ENCODE results near the gene ATF4. TPM values are rescaled to one million over a fixed set of nuclear protein-coding genes. Genes with fewer than 3 reads are reported as not detected.

Gene ATF4
- total and polyA plus RNA-seq, 4 donors: 179 to 882 (median 410) TPM

GRCh38 chr22:39559456-39560105, 39.2 kb downstream of the ATF4 start:
- DNase-seq: no peak
- WGBS, 2 donors: 35 to 45% methylated on average over 11 of the region's 11 CpGs
- H3K27ac ChIP-seq (ENCODE audit: low read depth in 1 of 2, low read length in 1 of 2): no peak overlapping the region
- peaks cover 0 to 14% (median 7%) of the 10 kb centered on the region in 5 donors for H3K4me1 ChIP-seq (ENCODE audit: control insufficient read depth in 5 of 5, insufficient read depth in 5 of 5, low read length in 5 of 5)
- ATAC-seq (ENCODE audit: insufficient read depth, low FRiP score): no peak
- TF ChIP-seq CTCF (IDR thresholded peaks at IDR 0.05; ENCODE audit: control extremely low read depth, extremely low read depth): no peak
- no peaks in the 10 kb centered on the region for H3K36me3 ChIP-seq (ENCODE audit: control insufficient read depth in 4 of 4, insufficient read depth in 4 of 4, low read length in 4 of 4)
- H3K9ac ChIP-seq (ENCODE audit: insufficient read depth in 1 of 2, low read length in 2 of 2): no peak overlapping the region
- peaks cover 0 to 68% (median 27%) of the 10 kb centered on the region in 3 donors for H3K27me3 ChIP-seq (ENCODE audit: control insufficient read depth in 3 of 3, insufficient read depth in 3 of 3, low read length in 2 of 3)
- H3K4me3 ChIP-seq: no peak overlapping the region
- no peaks in the 10 kb centered on the region for H3K9me3 ChIP-seq (ENCODE audit: control insufficient read depth in 4 of 4, insufficient read depth in 3 of 4, low read length in 3 of 4)

- WGBS, 2 donors: 53 to 61% methylated on average over 6 of the region's 6 CpGs
- H3K4me1 ChIP-seq (ENCODE audit: control insufficient read depth in 5 of 5, insufficient read depth in 5 of 5, low read length in 5 of 5): peaks cover 0 to 14% (median 7%) of the 10 kb centered on the region in 5 donors
- DNase-seq (no peak), ATAC-seq (ENCODE audit: insufficient read depth, low FRiP score) (no peak)
- H3K27ac ChIP-seq (ENCODE audit: low read depth in 1 of 2, low read length in 1 of 2): no peak overlapping the region
- peaks cover 0 to under 1% (median 0%) of the 10 kb centered on the region in 4 donors for H3K9me3 ChIP-seq (ENCODE audit: control insufficient read depth in 4 of 4, insufficient read depth in 3 of 4, low read length in 3 of 4)
- no peak overlapping the region for H3K4me3 ChIP-seq
- H3K9ac ChIP-seq (ENCODE audit: insufficient read depth in 1 of 2, low read length in 2 of 2): no peak overlapping the region
- peaks cover 0 to 65% (median 27%) of the 10 kb centered on the region in 3 donors for H3K27me3 ChIP-seq (ENCODE audit: control insufficient read depth in 3 of 3, insufficient read depth in 3 of 3, low read length in 2 of 3)
- TF ChIP-seq CTCF (IDR thresholded peaks at IDR 0.05; ENCODE audit: control extremely low read depth, extremely low read depth): no peak
- no peaks in the 10 kb centered on the region for H3K36me3 ChIP-seq (ENCODE audit: control insufficient read depth in 4 of 4, insufficient read depth in 4 of 4, low read length in 4 of 4)
Observed at GRCh38 chr22:39560127-39560526, 39.8 kb downstream of the ATF4 start.

GRCh38 chr22:39562839-39563489, 42.6 kb downstream of the ATF4 start:
- no peak overlapping the region for H3K9ac ChIP-seq (ENCODE audit: insufficient read depth in 1 of 2, low read length in 2 of 2)
- whole genome bisulfite sequencing, 2 donors: 72 to 81% methylated on average over 9 of the region's 9 CpGs
- no peak for TF ChIP-seq CTCF (IDR thresholded peaks at IDR 0.05; ENCODE audit: control extremely low read depth, extremely low read depth)
- no peak overlapping the region for H3K4me3 ChIP-seq
- no peaks in the 10 kb centered on the region for H3K36me3 ChIP-seq (ENCODE audit: control insufficient read depth in 4 of 4, insufficient read depth in 4 of 4, low read length in 4 of 4)
- ATAC-seq (ENCODE audit: insufficient read depth, low FRiP score) (no peak), DNase-seq (no peak)
- H3K27ac ChIP-seq (ENCODE audit: low read depth in 1 of 2, low read length in 1 of 2): no peak overlapping the region
- peaks cover 0 to 14% (median 7%) of the 10 kb centered on the region in 5 donors for H3K4me1 ChIP-seq (ENCODE audit: control insufficient read depth in 5 of 5, insufficient read depth in 5 of 5, low read length in 5 of 5)
- H3K27me3 ChIP-seq (ENCODE audit: control insufficient read depth in 3 of 3, insufficient read depth in 3 of 3, low read length in 2 of 3): peaks cover 0 to 43% (median 9%) of the 10 kb centered on the region in 3 donors
- peaks cover 0 to 6% (median 0%) of the 10 kb centered on the region in 4 donors for H3K9me3 ChIP-seq (ENCODE audit: control insufficient read depth in 4 of 4, insufficient read depth in 3 of 4, low read length in 3 of 4)

Data from lung (tissue), 12 donors.